Prostate gland (tissue), 2 donors: ENCODE data around the gene RGMB.

Experiments
- POLR2A ChIP-seq: fragments of 450-650 bp; IDR thresholded peaks from one replicate; pipeline ENCODE4 v1.6.1; 2016; ENCODE audit warnings: antibody characterized with exemption, mild to moderate bottlenecking
- TF ChIP-seq, protein P1 (sequence below), 4 experiments: fragments of 200-600 bp in 2 of 4; fragments of 450-650 bp in 2 of 4; sonication (generic) in 2 of 4; IDR thresholded peaks; 1 replicate in 3 of 4; 2 replicates in 1 of 4; pipeline ENCODE4 v1.5.1; 2016 to 2019; ENCODE audit warnings: antibody characterized with exemption in 4 of 4, mild to moderate bottlenecking in 2 of 4, moderate library complexity in 2 of 4

- TF ChIP-seq, protein P1, sequence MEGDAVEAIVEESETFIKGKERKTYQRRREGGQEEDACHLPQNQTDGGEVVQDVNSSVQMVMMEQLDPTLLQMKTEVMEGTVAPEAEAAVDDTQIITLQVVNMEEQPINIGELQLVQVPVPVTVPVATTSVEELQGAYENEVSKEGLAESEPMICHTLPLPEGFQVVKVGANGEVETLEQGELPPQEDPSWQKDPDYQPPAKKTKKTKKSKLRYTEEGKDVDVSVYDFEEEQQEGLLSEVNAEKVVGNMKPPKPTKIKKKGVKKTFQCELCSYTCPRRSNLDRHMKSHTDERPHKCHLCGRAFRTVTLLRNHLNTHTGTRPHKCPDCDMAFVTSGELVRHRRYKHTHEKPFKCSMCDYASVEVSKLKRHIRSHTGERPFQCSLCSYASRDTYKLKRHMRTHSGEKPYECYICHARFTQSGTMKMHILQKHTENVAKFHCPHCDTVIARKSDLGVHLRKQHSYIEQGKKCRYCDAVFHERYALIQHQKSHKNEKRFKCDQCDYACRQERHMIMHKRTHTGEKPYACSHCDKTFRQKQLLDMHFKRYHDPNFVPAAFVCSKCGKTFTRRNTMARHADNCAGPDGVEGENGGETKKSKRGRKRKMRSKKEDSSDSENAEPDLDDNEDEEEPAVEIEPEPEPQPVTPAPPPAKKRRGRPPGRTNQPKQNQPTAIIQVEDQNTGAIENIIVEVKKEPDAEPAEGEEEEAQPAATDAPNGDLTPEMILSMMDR (IDR thresholded peaks at IDR 0.05): no peak
- no peak for TF ChIP-seq POLR2A
Observed at GRCh38 chr5:98794001-98794400, 20.5 kb downstream of the RGMB start.
